Activated CD8-positive, alpha-beta memory T cell treated with anti-CD3 and anti-CD28 coated beads, Interleukin-2, amount 10 ng/mL, durations not matched to agents 7 days and 5 days (primary cell): ENCODE results near the gene IL6. TPM values are rescaled to one million over a fixed set of nuclear protein-coding genes. Genes with fewer than 3 reads are reported as not detected.
"Not testable (repeated sequence)": the region's sequence is repeated elsewhere in the genome, so short reads cannot be mapped to it uniquely, and the experiment has no call there.

Experiments used
- ATAC-seq: fragments of 150-1000 bp; cut with Tn5 transposase; one replicate; pipeline ENCODE4 v1.10.0; 2021; ENCODE audit warnings: moderate library complexity
- CTCF ChIA-PET: fragments of 350-600 bp; sonication (Branson Sonifier 250); formaldehyde crosslinking; loops from one replicate; lab custom pipeline; 2021; ENCODE audit warnings: antibody characterized with exemption; lab: Charles Lee
- DNase-seq: peaks from one replicate; pipeline ENCODE4 v3.0.0-alpha.2; 2020
- H3K27ac Mint-ChIP-seq: one replicate; pipeline ENCODE4 v1.8.0; 2021; ENCODE audit warnings: mild to moderate bottlenecking, mixed read lengths
- H3K27me3 Mint-ChIP-seq: one replicate; pipeline ENCODE4 v1.8.0; 2021; ENCODE audit warnings: mixed read lengths
- H3K36me3 Mint-ChIP-seq: one replicate; pipeline ENCODE4 v1.8.0; 2021; ENCODE audit warnings: mild to moderate bottlenecking, mixed read lengths
- H3K4me1 Mint-ChIP-seq: one replicate; pipeline ENCODE4 v1.8.0; 2021; ENCODE audit warnings: mixed read lengths
- H3K4me3 Mint-ChIP-seq: one replicate; pipeline ENCODE4 v1.8.0; 2021; ENCODE audit warnings: mild to moderate bottlenecking, moderate library complexity, mixed read lengths
- H3K9me3 Mint-ChIP-seq: one replicate; pipeline ENCODE4 v1.8.0; 2022; ENCODE audit warnings: low read depth, mixed read lengths
- total RNA-seq, 2 experiments: library from RNA; stranded (reverse); gene quantifications; one replicate each; pipeline ENCODE4 v1.2.3, GENCODE V29; 2021

Gene IL6
- total RNA-seq, 2 experiments from 2014 or later: 0.66 TPM; not detected in 1

DNA sequence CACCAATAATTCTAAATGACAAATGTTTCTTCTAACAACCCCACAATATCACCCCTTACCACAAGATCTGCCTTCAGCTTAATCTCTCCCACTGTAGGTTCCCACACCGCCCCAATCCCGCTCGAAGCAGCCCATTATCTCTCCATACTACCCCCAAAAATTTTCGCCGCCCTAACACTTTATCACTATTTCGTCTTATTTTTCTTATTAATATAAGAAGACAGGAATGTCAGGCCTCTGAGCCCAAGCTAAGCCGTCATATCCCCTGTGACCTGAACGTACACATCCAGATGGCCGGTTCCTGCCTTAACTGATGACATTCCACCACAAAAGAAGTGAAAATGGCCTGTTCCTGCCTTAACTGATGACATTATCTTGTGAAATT, 18.3 kb upstream of the IL6 start:
- not testable (repeated sequence) for H3K4me1 Mint-ChIP-seq

GRCh38 chr7:22709062-22709829, 17.8 kb upstream of the IL6 start:
- ATAC-seq, H3K27ac Mint-ChIP-seq, H3K4me3 Mint-ChIP-seq, DNase-seq, H3K9me3 Mint-ChIP-seq, H3K36me3 Mint-ChIP-seq, H3K4me1 Mint-ChIP-seq: not testable (repeated sequence)
- peaks cover 19% of the 10 kb centered on the region for H3K27me3 Mint-ChIP-seq
- CTCF ChIA-PET: interaction anchor here (1.2 kb wide), 1 partner anchor 10 kb away, joined by 3 read pairs; no protein-coding TSS in a partner anchor

More for the DNA sequence above, 18.3 kb upstream of the IL6 start:
- ATAC-seq, H3K4me3 Mint-ChIP-seq, H3K27ac Mint-ChIP-seq, DNase-seq, CTCF ChIA-PET, H3K36me3 Mint-ChIP-seq, H3K9me3 Mint-ChIP-seq: not testable (repeated sequence)
- H3K27me3 Mint-ChIP-seq: peaks cover 23% of the 10 kb centered on the region

DNA sequence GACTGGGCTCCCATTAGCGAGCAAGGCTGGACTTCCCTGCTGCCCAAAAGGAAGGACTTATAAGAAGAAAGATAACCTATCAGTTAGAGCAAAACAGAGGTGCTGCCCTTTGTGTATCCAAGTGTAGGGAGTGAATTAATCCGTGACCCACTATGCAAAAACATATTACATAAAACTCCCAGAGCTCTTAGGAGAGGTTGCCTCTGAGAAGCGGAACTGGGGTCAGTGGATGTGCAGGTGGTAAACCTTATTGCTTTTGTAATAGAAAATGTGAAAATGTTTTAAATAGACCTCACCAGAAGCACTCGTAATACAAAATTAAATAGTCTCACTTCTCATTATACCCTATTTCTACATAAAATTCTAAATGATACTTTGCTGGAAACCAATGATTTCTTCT, 17.1 kb upstream of the IL6 start:
- no peak overlapping the region for H3K27ac Mint-ChIP-seq
- no peaks in the 10 kb centered on the region for H3K36me3 Mint-ChIP-seq
- H3K9me3 Mint-ChIP-seq: no peaks in the 10 kb centered on the region
- peaks cover 22% of the 10 kb centered on the region for H3K27me3 Mint-ChIP-seq
- CTCF ChIA-PET: interaction anchor here (1.2 kb wide), 1 partner anchor 9 kb away, joined by 3 read pairs; no protein-coding TSS in a partner anchor
- DNase-seq: no peak
- H3K4me1 Mint-ChIP-seq: no peaks in the 10 kb centered on the region
- no peak overlapping the region for H3K4me3 Mint-ChIP-seq
- ATAC-seq: no peak

DNA sequence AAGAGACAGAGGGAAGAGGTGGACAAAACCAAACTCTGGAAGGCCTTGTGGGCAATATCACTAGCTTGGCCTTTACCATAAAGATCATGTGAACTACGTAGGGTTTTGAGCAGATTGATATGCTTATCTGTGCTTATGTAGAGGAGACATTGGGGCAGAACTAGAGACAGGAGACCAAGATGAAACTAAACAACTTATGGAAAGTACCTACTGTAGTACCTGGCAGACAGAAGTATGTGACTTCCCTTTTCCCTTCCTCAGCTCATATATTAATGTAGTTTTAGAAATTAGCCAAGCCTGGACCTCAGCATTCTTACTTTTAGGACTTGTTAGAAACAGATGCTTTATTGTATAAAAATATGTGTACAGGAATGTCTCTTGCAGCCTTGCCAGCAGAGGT, 14.0 kb upstream of the IL6 start:
- H3K27me3 Mint-ChIP-seq: peaks cover 52% of the 10 kb centered on the region
- H3K4me1 Mint-ChIP-seq: no peaks in the 10 kb centered on the region
- no peak overlapping the region for H3K4me3 Mint-ChIP-seq
- CTCF ChIA-PET: interaction anchor here (0.9 to 1.4 kb wide), 2 partner anchors 14 to 152 kb away, joined by 3 to 4 read pairs; partner anchors contain the start of gene IL6
- no peaks in the 10 kb centered on the region for H3K9me3 Mint-ChIP-seq
- ATAC-seq (no peak), DNase-seq (no peak)
- no peak overlapping the region for H3K27ac Mint-ChIP-seq
- no peaks in the 10 kb centered on the region for H3K36me3 Mint-ChIP-seq

DNA sequence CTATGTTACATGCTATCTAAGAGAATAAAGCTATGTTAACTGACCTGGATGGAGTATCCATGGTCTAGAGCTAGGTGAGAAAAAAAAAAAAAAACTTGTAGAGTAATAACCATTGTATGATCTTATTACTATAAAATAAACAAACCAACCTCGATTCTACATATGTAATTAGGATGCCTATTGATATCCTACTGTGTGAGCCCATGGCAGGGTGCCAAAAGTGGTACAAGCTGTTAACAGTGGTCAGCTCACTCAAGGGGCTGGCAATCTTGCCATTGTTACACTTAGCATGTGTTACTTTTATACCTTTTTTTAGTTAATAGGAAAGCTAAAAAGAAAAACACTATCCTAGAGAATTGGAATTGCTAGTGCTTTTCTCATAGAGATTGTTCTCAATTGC, 13.5 kb upstream of the IL6 start:
- Mint-ChIP-seq H3K36me3 (no peaks in the 10 kb centered on the region), H3K27ac (no peak overlapping the region), H3K4me1 (no peaks in the 10 kb centered on the region), H3K4me3 (no peak overlapping the region), H3K27me3 (peaks cover 57% of the 10 kb centered on the region), H3K9me3 (no peaks in the 10 kb centered on the region)
- CTCF ChIA-PET: interaction anchor here (1.4 kb wide), 1 partner anchor 153 kb away, joined by 4 read pairs; no protein-coding TSS in a partner anchor
- DNase-seq: no peak
- no peak for ATAC-seq

- DNase-seq (no peak), ATAC-seq (no peak)
- no peak overlapping the region for H3K27ac Mint-ChIP-seq
- peaks cover 73% of the 10 kb centered on the region for H3K27me3 Mint-ChIP-seq
- peaks cover 3% of the 10 kb centered on the region for H3K4me1 Mint-ChIP-seq
- H3K9me3 Mint-ChIP-seq: no peaks in the 10 kb centered on the region
- CTCF ChIA-PET: no interaction called here
- H3K4me3 Mint-ChIP-seq: no peak overlapping the region
- no peaks in the 10 kb centered on the region for H3K36me3 Mint-ChIP-seq
Observed at GRCh38 chr7:22715969-22716368, 11.0 kb upstream of the IL6 start.

GRCh38 chr7:22717760-22718159, 9.2 kb upstream of the IL6 start:
- Mint-ChIP-seq H3K4me1 (peaks cover 3% of the 10 kb centered on the region), H3K36me3 (no peaks in the 10 kb centered on the region), H3K4me3 (no peak overlapping the region), H3K9me3 (no peaks in the 10 kb centered on the region), H3K27ac (no peak overlapping the region), H3K27me3 (peaks cover 71% of the 10 kb centered on the region)
- no peak for ATAC-seq
- CTCF ChIA-PET: interaction anchor here (1.3 to 2.2 kb wide), 4 partner anchors 9 to 158 kb away, joined by 3 to 12 read pairs (median 5); partner anchors contain the start of gene IL6
- no peak for DNase-seq

DNA sequence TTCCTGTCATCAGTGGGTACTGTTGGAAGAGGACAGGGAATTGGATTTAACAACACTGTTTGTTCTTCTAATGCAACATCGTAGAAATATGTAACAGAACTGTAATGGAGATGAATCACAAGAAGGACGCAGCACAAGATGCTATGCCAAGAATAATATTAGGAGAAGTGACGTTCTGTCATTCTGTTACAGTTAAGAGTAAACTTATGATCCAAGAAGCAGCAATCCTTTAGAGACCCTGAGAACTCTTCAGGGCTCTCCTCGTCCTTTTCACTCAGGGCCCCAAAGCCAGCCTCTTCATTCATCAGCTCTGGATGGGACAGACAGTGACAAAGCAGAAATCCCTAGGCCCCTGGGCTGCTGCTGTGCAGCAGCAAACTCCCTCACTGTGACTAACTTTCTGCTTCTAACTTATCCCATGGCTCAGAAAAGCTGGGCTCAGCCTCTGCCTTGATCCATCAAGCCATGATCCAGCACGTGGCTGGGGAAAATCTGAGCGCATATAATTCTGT, 8.7 kb upstream of the IL6 start:
- Mint-ChIP-seq H3K4me1 (peaks cover 7% of the 10 kb centered on the region), H3K9me3 (no peaks in the 10 kb centered on the region), H3K4me3 (no peak overlapping the region), H3K27me3 (peaks cover 70% of the 10 kb centered on the region), H3K27ac (no peak overlapping the region), H3K36me3 (no peaks in the 10 kb centered on the region)
- DNase-seq: no peak
- no peak for ATAC-seq
- CTCF ChIA-PET: interaction anchor here (0.8 to 2.2 kb wide), 5 partner anchors 8 to 158 kb away, joined by 3 to 12 read pairs (median 4); partner anchors contain the start of gene IL6

GRCh38 chr7:22718911-22719420, 8.0 kb upstream of the IL6 start:
- Mint-ChIP-seq H3K4me1 (peaks cover 10% of the 10 kb centered on the region), H3K36me3 (no peaks in the 10 kb centered on the region), H3K27me3 (peaks cover 75% of the 10 kb centered on the region), H3K4me3 (no peak overlapping the region), H3K9me3 (no peaks in the 10 kb centered on the region), H3K27ac (no peak overlapping the region)
- DNase-seq (no peak), ATAC-seq (no peak)
- CTCF ChIA-PET: interaction anchor here (0.8 to 1.8 kb wide), 3 partner anchors 9 to 159 kb away, joined by 3 to 6 read pairs (median 3); no protein-coding TSS in a partner anchor

GRCh38 chr7:22720791-22721786, 5.9 kb upstream of the IL6 start:
- no peak overlapping the region for H3K4me3 Mint-ChIP-seq
- H3K36me3 Mint-ChIP-seq: no peaks in the 10 kb centered on the region
- no peaks in the 10 kb centered on the region for H3K9me3 Mint-ChIP-seq
- DNase-seq (no peak), ATAC-seq (no peak)
- peaks cover 77% of the 10 kb centered on the region for H3K27me3 Mint-ChIP-seq
- CTCF ChIA-PET: no interaction called here
- H3K4me1 Mint-ChIP-seq: peaks cover 20% of the 10 kb centered on the region
- no peak overlapping the region for H3K27ac Mint-ChIP-seq

DNA sequence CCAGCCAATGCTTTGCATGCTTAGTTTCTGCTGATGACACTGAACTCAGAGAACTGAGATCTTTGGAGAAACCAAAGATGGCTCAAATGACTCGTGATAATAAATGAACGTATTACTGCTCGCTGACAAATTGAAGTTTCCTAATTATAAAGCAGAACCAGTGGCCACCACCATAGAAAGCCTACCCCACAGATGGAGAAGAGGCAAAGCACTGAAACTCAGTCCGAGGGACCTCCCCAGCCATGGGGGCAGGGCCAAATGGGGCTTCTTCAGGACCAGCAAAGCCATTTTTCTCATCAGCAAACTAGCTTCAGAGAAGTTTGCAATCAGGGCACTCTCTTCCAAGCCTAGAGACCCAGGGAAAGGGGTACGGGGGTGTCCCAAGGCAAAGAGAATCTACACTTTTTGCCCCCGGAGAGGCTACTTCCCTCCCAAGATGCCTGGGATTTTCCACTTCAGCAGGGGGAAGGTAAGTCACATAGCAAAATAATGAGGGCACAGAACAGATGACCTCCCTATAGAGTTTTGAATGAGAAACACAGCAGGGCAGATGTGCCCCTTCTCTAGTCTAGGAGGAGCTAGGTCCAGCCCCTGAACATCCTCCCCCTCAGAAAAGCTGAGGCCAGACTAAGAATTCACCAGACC, 4.3 kb upstream of the IL6 start:
- H3K27ac Mint-ChIP-seq: no peak overlapping the region
- H3K9me3 Mint-ChIP-seq: no peaks in the 10 kb centered on the region
- H3K4me1 Mint-ChIP-seq: peaks cover 28% of the 10 kb centered on the region
- DNase-seq (no peak), ATAC-seq (no peak)
- peaks cover 77% of the 10 kb centered on the region for H3K27me3 Mint-ChIP-seq
- H3K4me3 Mint-ChIP-seq: no peak overlapping the region
- H3K36me3 Mint-ChIP-seq: no peaks in the 10 kb centered on the region
- CTCF ChIA-PET: interaction anchor here (1.1 to 13.9 kb wide), 4 partner anchors 26 to 163 kb away, joined by 3 to 376 read pairs (median 4); no protein-coding TSS in a partner anchor

GRCh38 chr7:22723181-22723601, 3.8 kb upstream of the IL6 start:
- Mint-ChIP-seq H3K4me1 (peaks cover 28% of the 10 kb centered on the region), H3K9me3 (no peaks in the 10 kb centered on the region), H3K4me3 (no peak overlapping the region), H3K27ac (peak overlapping the region; percentile 27), H3K27me3 (peaks cover 77% of the 10 kb centered on the region), H3K36me3 (no peaks in the 10 kb centered on the region)
- DNase-seq (no peak), ATAC-seq (no peak)
- CTCF ChIA-PET: interaction anchor here (1.1 to 13.9 kb wide), 6 partner anchors 14 to 164 kb away, joined by 3 to 376 read pairs (median 4); no protein-coding TSS in a partner anchor
